ENCODE data around the gene LRRC17. TPM values are rescaled to one million over a fixed set of nuclear protein-coding genes. Genes with fewer than 3 reads are reported as not detected.

Gene LRRC17, protein sequence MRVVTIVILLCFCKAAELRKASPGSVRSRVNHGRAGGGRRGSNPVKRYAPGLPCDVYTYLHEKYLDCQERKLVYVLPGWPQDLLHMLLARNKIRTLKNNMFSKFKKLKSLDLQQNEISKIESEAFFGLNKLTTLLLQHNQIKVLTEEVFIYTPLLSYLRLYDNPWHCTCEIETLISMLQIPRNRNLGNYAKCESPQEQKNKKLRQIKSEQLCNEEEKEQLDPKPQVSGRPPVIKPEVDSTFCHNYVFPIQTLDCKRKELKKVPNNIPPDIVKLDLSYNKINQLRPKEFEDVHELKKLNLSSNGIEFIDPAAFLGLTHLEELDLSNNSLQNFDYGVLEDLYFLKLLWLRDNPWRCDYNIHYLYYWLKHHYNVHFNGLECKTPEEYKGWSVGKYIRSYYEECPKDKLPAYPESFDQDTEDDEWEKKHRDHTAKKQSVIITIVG
- total RNA-seq: 1.0 TPM
- long read RNA-seq, partial matches to known transcripts: 0 of 3 reads
- long read RNA-seq, other reads (novel, unspliced or antisense): 0 of 3 reads

DNA sequence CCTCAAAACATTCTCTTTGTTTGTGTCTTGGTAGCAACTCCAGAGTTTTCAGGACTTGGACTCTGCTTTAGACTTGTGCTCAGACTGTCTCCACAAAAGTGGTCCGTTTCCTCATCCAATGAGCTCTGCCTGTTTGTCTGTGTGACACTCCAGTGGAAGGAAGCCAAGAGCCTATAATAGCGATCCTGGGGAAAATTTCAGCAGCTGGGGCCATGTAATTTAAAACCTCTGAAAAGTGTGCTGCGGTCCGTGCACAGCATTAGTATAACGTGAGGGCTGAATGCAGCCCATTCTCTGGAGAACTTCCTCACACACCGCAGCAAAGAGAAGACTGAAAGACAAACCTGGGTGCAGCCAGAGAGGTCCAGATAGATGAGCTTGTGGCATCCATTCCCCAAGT lies at the start of gene LRRC17:
Gene LRRC17, plus strand, starts transcription at position 259 of the 400 bp plus-strand sequence. CDS start 20,914 bp downstream, outside the sequence.
- intact Hi-C loops (cut with DNase I): no loop called here
- DNase-seq (no peak), ATAC-seq (ENCODE audit: poor library complexity) (peak; percentile 30)

DNA sequence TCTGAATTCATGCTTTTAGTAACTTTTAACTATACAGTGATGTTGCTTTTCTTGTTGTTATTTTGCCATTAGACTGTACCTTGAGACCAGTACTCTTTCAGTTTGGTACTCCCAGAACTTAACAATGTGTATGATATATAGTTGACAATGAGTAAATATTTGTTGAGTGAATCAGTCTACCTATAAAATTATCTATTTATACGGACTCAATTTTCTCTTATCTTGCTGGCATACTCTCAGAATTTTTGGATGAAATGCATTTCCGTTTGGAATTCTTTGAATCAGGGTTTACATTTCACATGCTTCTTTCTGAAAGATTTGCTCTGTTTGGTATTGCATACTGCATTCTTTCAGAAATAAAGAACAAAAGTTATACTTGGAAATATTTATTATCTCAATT lies 47.8 kb upstream of the LRRC17 start:
- ATAC-seq (ENCODE audit: poor library complexity) (no peak), DNase-seq (no peak)
- intact Hi-C loops (cut with DNase I): no loop called here

DNA sequence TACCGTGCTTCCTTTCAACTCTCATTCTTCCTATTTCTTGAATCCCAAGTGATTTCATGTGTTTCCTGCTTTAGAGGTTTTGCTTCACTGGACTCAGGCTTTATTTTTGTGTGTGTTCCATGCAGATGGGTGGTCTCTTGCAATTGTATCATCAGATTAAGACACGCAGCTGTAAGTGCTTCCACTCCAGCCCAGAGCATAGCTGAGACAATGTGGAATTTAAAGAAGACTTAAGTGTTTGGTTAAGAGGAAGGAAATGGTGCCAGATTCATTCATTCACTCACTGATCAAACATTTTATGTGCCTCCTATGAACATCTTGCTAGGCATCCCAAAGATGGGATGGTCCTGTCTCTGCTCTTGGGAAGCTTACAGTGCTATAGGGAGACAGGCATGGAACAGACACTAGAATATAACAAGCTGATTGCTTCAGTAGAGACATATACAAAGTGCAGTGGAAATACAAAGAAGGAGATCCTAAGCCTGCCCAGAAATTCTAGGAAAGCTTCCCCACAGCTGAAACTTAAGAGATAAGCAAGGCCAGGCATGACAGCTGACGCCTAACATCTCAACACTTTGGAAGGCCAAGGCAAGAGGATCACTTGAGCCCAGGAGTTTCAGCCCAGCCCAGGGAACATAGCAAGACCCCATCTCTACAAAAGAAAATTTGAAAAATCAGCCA lies 46.1 kb upstream of the LRRC17 start:
- ATAC-seq (ENCODE audit: poor library complexity): no peak

DNA sequence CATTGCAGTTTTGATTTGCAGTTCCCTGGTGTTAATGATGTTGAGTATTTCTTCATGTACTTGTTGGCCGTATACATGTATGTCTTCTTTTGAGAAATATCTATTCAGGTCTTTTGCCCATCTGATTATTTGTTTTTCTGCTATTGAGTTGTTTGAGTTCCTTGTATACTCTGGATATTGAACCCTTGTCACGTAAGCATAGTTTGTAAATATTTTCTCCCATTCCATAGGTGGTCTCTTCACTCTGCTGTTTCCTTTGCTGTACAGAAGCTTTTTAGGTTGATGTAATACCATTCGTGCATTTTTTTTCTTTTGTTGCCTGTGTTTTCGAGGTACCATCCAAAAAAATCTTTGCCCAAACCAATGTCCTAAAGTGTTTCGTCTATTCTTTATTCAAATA lies 43.6 kb upstream of the LRRC17 start:
- intact Hi-C loops (cut with DNase I): no loop called here
- DNase-seq: no peak
- no peak for ATAC-seq (ENCODE audit: poor library complexity)

More for the DNA sequence above, 46.1 kb upstream of the LRRC17 start:
- DNase-seq: no peak
- intact Hi-C loops (cut with DNase I): no loop called here

DNA sequence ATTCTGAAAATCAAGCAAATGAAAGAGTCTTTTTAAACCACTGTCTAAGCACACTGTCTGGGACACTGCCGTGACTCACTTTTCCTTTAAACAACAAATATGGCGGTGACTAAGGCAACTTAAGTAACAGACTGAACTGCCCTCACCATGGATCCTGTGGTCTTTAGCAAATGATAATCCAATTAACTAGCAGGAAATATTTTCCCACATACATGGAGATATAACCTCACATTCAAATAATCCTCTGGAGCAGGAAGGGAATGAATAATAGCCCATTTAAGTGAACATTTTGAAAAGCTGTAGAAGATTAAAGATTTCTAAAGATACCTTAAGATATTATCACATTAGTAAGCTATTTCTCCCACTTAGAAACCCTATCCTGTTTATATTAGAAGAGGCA lies 40.3 kb upstream of the LRRC17 start:
- ATAC-seq (ENCODE audit: poor library complexity): no peak
- intact Hi-C loops (cut with DNase I): no loop called here

DNA sequence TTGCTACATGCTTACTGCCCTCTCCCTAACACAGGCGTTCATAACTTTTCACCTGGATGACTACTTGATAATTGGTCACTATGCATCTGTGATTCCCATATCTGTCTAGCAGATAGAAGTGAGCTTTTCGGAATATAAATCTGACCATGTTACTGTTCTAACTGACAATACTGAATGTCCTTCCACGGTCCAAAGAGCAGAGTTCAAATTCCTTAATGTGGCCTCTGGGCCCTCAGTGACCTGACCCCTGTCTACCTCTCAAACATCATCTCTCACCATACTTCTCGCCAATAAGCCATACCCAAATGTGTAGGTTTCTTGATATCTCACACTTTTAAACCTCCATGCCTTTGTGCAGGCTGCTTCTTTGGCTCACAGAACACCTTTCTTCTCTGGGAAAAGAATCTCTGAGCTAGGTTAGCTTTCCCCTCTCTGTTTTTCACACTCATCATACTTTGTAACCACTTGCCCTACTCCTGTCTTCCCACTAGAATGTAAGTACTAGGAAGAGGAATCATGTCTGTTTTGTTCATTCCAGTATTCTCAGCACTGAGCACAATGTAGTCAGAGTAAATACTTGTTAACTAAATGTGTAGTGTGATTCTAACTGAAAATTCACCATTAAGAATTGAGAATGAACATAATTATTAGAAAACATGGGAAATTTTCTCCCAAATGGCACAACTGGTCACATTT lies 39.2 kb upstream of the LRRC17 start:
- ATAC-seq (ENCODE audit: poor library complexity) (no peak), DNase-seq (no peak)
- intact Hi-C loops (cut with DNase I): no loop called here

More for the DNA sequence above, 40.3 kb upstream of the LRRC17 start:
- DNase-seq: no peak

DNA sequence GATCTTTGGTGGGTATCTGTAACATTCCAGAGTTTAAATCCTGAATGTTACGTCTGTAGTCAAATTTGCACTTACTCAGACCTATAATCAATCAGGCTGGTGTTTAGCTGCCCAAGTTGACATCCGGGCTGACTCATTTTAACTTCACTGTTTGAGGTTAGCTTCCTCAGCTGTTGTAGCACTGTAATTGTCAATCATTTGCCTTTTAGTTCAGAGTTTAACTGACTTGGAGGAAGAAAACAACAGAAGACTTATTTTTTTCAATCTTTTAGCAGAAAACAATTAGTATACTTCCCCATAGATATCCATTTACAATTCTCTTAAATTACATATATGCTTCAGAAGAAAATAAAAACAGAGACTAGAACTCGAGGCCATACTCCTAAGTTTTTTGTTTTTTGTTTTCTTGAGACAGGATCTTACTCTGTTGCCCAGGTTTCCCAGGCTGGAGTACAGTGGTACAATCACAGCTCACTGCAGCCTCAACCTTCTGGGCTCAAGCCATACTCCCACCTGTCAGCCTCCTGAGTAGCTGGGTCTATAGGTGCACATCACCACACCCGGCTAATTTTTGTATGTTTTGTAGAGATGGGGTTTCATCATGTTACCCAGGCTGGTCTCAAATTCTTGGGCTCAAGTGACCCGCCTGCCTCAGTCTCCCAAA lies 38.5 kb upstream of the LRRC17 start:
- DNase-seq (no peak), ATAC-seq (ENCODE audit: poor library complexity) (no peak)
- intact Hi-C loops (cut with DNase I): no loop called here

DNA sequence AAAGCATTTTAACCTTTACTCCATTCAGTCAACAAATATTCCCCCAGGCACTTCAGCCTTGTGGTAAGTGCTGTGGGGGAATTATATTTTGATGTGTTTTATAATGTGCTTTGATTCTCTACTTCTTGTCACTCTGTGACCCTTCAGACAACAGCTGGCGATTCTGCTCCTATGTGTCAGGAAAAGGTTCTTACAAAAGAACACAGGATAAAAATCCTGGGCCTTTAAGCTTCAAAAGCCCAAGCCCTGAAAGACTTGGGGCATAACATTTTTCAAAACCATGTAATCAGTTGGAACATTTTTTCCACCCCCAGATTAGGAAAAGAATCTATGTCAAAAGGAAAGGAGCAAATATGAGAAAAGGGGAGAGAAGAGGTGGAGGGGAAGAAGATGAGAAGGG lies 37.8 kb upstream of the LRRC17 start:
- intact Hi-C loops (cut with DNase I): no loop called here
- DNase-seq: no peak
- ATAC-seq (ENCODE audit: poor library complexity): no peak

DNA sequence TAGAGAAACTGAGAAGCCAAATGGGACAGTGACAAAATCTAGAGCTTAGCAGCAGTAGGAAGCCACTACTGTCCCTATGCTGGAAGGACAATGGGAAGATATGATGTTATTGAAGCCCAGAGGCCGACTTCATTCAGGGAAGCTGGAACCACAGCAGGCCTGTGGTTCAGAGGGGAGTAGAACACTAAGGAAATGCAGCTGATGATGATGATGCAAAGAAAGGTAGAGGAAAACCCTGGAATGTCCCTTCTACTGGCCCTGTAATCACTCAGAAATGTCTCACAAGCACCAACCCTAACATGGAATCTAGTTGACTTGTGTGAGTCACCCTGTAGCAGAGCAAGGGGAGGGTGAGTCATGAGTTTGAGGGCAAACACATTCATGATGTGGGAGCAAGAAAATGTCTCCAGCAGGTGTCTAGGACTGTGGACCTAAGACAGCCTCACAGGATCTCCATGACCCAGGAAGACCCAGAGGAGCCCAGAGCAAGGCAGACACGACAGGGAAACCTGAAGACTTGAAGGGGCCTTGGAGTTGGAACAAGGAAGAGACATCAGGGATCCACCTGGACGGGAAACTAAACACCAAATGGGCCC lies 37.0 kb upstream of the LRRC17 start:
- DNase-seq: no peak
- ATAC-seq (ENCODE audit: poor library complexity): no peak
- intact Hi-C loops (cut with DNase I): no loop called here

DNA sequence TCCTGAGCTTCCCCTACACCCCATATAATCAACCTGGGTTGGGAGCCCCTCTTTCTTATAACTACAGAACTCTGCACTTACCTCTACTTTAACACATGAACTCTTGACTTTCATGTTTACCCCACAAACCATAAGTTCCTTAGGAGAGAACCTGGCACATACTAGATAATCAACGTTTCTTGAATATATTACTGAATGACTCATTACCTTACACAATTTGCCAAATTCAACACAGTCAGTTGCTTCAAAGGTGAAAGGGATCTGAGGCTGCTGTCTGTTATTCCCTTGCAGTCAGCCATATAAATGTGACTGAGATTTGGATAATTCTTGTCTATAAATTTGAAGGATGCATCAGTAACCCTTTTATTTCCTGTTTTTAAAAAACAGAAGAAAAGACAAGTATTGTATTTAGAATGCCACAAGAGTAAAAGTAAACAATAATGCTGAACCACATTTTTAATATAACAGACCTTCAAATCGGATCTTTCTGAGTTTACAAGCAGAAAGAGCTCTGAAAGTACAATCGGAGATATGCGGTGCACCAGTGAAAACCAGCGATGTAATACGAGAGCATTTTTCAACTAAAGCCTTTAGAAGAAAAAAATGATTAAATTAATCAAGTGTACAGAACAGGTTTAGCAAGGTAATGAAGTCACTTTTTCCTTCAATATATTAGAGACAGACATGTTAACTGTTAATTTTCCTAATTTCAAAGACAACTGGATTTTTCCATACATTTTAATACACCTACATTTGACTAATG lies 29.5 kb upstream of the LRRC17 start:
- DNase-seq (no peak), ATAC-seq (ENCODE audit: poor library complexity) (no peak)
- intact Hi-C loops (cut with DNase I): no loop called here

DNA sequence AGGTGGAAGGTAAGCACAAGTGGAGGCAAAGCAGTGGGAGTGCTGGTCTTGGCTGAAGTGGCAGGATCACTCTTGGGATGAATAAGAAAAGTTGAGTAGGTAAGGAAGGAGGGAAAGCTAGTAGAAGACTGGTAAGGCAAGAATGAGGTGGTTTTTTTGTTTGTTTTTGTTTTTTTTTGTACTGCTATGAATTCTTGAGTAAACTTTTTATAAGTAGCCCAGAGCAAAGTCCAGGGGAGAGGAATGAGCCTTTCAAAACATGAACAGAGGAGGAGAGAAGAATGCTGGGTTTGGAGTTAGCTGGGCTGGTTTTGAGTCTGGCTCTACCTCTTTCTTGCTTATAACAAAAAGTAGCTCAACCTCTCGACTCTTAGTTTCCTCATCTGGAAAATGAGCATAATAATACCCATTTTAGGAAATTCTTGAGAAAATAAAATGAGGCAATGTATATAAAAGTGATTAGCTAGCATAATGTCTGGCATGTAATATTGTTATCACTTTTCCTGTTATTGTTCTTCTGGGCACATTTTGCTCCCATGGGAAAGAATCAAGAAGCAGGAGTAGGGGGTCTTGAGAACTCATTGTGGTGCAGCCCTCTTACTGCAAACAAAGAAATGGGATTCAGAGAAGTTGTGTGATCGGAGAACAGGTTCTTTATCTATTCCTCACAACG lies 24.1 kb upstream of the LRRC17 start:
- no peak for DNase-seq
- no peak for ATAC-seq (ENCODE audit: poor library complexity)
- intact Hi-C loops (cut with DNase I): no loop called here

DNA sequence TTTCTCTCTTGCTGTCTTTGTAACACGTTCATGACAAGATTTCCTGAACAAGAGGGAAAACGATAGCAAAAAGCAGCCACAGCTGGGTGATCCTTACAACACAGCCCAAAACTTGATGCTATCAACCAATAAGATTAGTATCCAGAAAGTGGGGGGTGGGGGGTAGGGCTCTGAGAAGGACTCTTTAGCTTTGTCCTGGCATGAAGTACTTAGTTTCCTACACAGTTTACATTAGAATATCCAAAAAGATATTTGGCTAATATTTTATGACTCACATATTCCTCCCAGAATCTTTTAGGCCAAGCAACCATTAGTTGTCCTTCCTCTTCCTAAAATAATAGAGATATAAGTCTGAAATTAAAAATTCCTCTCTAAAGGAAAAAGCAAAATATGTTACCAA lies 22.9 kb upstream of the LRRC17 start:
- DNase-seq (no peak), ATAC-seq (ENCODE audit: poor library complexity) (no peak)
- intact Hi-C loops (cut with DNase I): no loop called here

DNA sequence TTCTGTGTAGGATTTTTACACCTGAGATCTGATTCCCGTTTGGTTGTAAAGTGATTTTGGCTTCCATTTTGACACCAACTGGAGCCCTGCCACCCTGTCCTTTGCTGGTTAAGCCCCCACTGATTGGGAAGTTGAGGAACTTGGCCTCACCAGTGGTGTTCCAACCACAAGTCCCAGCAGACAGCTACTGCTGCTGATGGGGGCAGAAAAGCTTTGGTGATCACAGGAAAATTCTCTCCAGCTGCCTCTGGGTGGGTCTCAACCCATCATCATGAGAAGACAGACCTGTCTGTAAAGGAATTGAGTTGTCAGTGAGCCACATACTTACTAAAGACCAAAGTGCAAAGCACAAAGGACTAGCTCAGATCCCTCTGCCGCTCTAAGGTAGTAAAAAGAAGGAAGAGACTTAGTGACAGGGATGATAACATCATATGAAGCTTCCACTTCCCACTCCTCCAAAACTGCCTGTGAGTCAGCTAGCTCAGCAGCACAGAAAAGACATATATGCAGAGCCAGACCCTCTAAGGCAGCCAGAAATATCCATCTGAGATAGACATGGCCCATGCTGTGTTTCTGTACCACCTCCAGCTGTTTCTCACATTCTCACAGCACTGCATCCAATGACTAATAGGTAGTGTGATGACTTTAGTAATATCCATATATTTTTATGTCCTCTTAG lies 22.4 kb upstream of the LRRC17 start:
- DNase-seq (no peak), ATAC-seq (ENCODE audit: poor library complexity) (no peak)
- intact Hi-C loops (cut with DNase I): no loop called here

DNA sequence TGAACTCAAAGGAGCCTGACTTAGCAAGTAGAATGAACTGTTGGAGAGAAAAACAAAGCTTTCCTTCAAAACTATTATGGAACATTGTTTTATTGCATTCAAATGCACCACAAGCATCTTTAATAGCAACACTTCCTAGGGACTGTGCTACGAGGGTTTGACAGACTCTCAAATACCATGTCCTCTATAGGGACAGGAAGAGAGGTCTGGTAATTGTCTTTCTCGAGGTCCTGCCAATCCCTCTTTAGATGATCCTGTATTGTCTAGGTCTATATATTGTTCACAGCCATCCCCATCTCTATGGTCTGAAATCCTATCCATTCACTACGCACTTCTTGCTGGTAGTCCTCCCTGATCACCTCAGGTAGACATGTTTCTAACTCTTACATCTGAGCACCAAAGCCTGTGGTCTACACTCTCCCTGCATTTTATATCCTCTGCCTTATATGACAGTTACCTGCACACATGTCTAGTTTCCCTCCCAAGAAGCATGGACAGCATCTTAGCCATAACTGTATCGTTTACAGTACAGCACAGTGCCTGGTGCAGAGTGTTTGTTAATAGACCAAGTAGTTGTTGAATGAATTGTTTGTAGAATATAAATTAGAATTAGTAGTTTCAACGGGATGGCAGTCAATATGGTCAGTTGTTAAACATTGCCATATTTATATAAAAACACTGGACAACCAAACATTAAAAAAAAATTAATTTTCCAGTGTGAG lies 21.7 kb upstream of the LRRC17 start:
- intact Hi-C loops (cut with DNase I): no loop called here
- no peak for DNase-seq

DNA sequence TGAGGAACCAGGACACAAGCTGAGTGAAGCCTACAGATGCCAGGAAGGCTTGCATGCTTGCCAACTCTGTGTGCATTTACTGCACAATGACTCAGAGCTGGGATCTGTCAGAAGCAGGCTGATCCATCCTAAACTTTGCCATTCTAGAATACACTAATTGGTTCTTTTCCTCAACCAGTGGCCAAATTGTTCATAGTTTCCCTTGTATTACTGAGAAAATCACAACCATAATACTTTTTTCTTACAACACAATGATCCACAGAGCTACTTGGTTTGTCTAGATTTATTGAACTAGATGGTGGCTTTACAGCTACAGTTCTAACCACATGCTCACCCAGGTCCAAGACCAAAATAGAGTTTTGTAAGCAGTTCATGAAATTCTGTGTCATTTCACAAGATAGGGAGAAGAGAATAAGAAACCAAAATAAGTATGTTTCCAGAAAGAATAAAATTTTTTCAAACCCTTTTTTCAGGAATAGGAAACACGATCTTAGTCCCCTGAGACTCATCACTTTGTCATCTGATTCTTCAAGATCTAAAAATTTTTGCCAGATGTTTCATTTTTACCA lies 21.0 kb upstream of the LRRC17 start:
- ATAC-seq (ENCODE audit: poor library complexity): peak; percentile 64
- intact Hi-C loops (cut with DNase I): no loop called here
- DNase-seq: peak; percentile 49

More for the DNA sequence above, 21.7 kb upstream of the LRRC17 start:
- ATAC-seq (ENCODE audit: poor library complexity): no peak
